Stimulated activated CD4-positive, alpha-beta T cell treated with anti-CD3 and anti-CD28 coated beads, Interleukin-1b, Interleukin-23, amount 100 ng/mL, for 24 hours (primary cell): Measurements from ENCODE around the gene SMAD4.
"Not testable (repeated sequence)": the region's sequence is repeated elsewhere in the genome, so short reads cannot be mapped to it uniquely, and the experiment has no call there.

ENCODE experiments used
- DNase-seq, 4 experiments: peaks; one replicate each; pipeline ENCODE4 v3.0.0-alpha.2; 2020; ENCODE audit warnings: low read depth in 4 of 4, low spot score in 1 of 4

Gene SMAD4

GRCh38 chr18:51069885-51070284, 39.9 kb downstream of the SMAD4 start:
- no peak for DNase-seq

DNA sequence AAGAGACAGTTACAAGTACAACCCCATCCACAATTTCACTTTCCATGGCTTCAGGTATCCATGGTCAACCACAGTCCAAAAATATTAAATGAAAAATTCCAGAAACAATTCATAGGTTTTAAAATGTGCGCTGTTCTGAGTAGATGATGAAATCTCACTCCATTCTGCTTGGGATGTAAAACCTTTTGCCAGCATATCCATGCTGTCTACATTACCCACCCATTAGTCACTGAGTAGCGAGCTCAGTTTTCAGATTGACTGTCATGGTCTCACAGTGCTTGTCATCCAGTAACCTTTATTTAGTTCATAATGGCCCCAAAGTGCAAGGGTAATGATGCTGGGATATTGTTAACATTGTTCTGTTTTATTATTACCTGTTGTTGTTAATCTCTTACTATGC, 40.5 kb downstream of the SMAD4 start:
- DNase-seq, result no peak

- DNase-seq, result no peak
Observed at GRCh38 chr18:51072586-51073313, 42.7 kb downstream of the SMAD4 start.

- no peak for DNase-seq
Observed at GRCh38 chr18:51074605-51075004, 44.6 kb downstream of the SMAD4 start.

DNA sequence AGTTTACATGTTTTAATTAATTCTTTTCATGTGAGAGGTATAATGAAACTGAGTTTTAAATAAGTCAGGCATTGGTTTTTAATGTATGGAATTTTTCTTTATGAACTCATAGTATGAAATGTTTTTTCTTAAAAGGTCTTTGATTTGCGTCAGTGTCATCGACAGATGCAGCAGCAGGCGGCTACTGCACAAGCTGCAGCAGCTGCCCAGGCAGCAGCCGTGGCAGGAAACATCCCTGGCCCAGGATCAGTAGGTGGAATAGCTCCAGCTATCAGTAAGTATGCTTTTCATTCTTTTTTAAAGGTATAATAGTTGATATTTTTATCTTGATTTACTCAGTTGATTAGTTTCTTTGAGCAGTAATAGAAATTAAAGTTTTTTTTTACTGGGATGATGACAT, 46.5 kb downstream of the SMAD4 start:
- DNase-seq, result no peak

GRCh38 chr18:51077217-51077616, 47.2 kb downstream of the SMAD4 start:
- no peak for DNase-seq

GRCh38 chr18:51078026-51078425, 48.0 kb downstream of the SMAD4 start:
- DNase-seq, result no peak

- DNase-seq, result no peak
Observed at GRCh38 chr18:51082571-51083267, 52.7 kb downstream of the SMAD4 start.

DNA sequence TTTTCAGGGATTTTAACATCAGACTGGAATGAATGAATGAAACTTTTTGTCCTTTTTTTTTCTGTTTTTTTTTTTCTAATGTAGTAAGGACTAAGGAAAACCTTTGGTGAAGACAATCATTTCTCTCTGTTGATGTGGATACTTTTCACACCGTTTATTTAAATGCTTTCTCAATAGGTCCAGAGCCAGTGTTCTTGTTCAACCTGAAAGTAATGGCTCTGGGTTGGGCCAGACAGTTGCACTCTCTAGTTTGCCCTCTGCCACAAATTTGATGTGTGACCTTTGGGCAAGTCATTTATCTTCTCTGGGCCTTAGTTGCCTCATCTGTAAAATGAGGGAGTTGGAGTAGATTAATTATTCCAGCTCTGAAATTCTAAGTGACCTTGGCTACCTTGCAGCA, 53.4 kb downstream of the SMAD4 start:
- no peak for DNase-seq

GRCh38 chr18:51088410-51088809, 58.4 kb downstream of the SMAD4 start:
- no peak for DNase-seq

DNA sequence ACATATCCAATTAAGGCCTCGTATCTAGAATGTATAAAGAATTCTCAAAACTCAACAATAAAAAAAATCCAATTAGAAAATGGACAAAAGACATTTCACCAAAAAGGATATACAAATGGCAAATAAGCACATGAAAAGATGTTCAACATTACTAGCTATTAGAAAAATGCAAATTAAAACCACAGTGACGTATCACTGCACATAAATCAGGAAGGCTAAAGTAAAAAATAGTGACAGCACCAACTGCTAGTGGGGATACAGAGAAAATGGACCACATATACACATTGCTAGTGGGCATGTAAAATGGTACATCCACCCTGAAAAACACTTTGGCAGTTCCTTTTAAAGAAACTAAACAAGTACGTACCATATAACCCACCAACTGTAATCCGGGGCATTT, 59.7 kb downstream of the SMAD4 start:
- no peak for DNase-seq

- DNase-seq, result no peak
Observed at GRCh38 chr18:51091270-51091669, 61.3 kb downstream of the SMAD4 start.

DNA sequence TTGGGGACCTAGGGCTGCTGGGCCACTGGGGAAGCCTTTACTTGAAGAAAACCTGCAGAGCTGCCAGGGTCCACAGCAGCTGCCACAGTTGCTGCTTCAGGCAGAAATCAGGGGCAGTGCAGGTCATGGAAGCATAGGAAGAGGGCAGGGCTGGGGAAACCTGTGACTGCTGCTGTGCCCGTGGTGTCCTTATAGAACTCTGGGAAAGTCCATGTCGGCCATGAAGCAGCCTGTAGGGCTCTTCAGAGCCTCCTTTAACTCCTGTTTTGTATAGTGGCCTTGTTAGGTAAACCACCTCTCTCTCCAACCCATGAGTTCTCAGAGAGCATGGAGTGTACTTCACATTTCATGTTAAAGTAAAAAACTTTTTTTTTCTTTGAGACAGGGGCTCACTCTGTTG, 62.1 kb downstream of the SMAD4 start:
- no peak for DNase-seq

DNA sequence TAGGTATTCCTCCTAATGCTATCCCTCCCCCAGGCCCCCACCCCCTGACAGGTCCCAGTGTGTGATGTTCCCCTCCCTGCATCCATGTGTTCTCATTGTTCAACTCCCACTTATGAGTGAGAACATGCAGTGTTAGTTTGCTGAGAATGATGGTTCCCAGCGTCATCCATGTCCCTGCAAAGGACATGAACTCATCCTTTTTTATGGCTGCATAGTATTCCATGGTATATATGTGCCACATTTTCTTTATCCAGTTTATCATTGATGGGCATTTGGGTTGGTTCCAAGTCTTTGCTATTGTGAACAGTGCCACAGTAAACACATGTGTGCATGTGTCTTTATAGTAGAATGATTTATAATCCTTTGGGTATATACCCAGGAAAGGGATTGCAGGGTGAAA, 63.0 kb downstream of the SMAD4 start:
- not testable (repeated sequence) for DNase-seq

- DNase-seq, result no peak
Observed at GRCh38 chr18:51097021-51097822, 67.2 kb downstream of the SMAD4 start.

GRCh38 chr18:51098082-51098481, 68.1 kb downstream of the SMAD4 start:
- DNase-seq, result no peak

DNA sequence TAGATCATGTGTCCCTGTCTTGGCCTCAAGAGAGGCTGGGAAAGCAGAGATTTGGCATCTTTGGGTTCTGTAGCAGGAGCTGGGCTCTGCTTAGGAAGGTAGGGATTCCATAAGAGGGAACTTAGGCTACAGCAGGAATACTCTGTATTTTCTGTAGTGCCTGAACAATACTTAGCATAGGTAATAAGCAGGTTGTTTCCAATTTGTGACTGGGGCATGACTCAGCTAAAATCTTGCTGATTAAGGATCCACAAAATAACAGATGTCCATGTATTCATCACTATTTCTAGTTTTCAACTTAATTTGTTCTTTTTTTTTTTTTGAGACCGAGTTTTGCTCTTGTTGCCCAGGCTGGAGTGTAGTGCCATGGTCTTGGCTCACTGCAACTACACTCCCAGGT, 68.5 kb downstream of the SMAD4 start:
- DNase-seq, result no peak

- no peak for DNase-seq
Observed at GRCh38 chr18:51100385-51101120, 70.5 kb downstream of the SMAD4 start.

DNA sequence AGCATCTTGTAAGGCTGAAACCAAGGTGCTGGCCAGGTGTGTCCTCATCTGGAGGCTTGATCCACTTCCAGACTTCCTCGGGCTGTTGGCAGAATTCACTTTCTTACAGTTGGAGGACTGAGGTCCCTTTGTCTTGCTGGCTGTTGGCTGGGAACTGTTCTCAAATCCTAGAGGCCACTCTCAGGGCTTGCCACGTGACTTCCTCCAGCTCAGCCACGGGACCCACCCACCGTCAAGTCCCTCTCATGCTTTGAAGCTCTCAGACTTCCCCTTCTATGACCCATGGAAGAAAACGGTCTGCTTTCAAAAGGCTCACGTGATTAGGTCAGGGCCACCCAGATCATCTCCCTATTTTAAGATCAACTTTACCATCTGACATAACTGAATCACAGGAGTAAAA, 77.1 kb downstream of the SMAD4 start:
- no peak for DNase-seq

GRCh38 chr18:51107598-51108305, 77.7 kb downstream of the SMAD4 start:
- no peak for DNase-seq

- DNase-seq, result no peak
Observed at GRCh38 chr18:51108330-51108729, 78.3 kb downstream of the SMAD4 start.
